ENCODE results near the gene SLC37A1.

The SLC37A1 gene

GRCh38 chr21:42542196-42542595, 28.5 kb downstream of the SLC37A1 start:
- H3K4me3 ChIP-seq = no peak overlapping the region
- TF ChIP-seq CTCF (IDR thresholded peaks at IDR 0.05) = no peak
- H3K27ac ChIP-seq = no peak overlapping the region
- no peak for DNase-seq (ENCODE audit: low spot score)

GRCh38 chr21:42542596-42542995, 28.9 kb downstream of the SLC37A1 start:
- TF ChIP-seq CTCF (IDR thresholded peaks at IDR 0.05) = no peak
- no peak for DNase-seq (ENCODE audit: low spot score)
- H3K4me3 ChIP-seq = no peak overlapping the region
- no peak overlapping the region for H3K27ac ChIP-seq

GRCh38 chr21:42543106-42543847, 29.6 kb downstream of the SLC37A1 start:
- no peak for DNase-seq (ENCODE audit: low spot score)
- TF ChIP-seq CTCF (IDR thresholded peaks at IDR 0.05) = no peak
- H3K4me3 ChIP-seq = no peak overlapping the region
- no peak overlapping the region for H3K27ac ChIP-seq

GRCh38 chr21:42544544-42544943, 30.9 kb downstream of the SLC37A1 start:
- TF ChIP-seq CTCF (IDR thresholded peaks at IDR 0.05) = no peak
- no peak for DNase-seq (ENCODE audit: low spot score)
- Histone ChIP-seq H3K27ac (no peak overlapping the region), H3K4me3 (no peak overlapping the region)

GRCh38 chr21:42545317-42545716, 31.7 kb downstream of the SLC37A1 start:
- H3K4me3 ChIP-seq = no peak overlapping the region
- H3K27ac ChIP-seq = no peak overlapping the region
- DNase-seq (ENCODE audit: low spot score) = no peak
- no peak for TF ChIP-seq CTCF (IDR thresholded peaks at IDR 0.05)

- no peak overlapping the region for H3K27ac ChIP-seq
- no peak overlapping the region for H3K4me3 ChIP-seq
- no peak for DNase-seq (ENCODE audit: low spot score)
- no peak for TF ChIP-seq CTCF (IDR thresholded peaks at IDR 0.05)
Measured at GRCh38 chr21:42545745-42546144, 32.1 kb downstream of the SLC37A1 start.

GRCh38 chr21:42546433-42546832, 32.8 kb downstream of the SLC37A1 start:
- no peak for TF ChIP-seq CTCF (IDR thresholded peaks at IDR 0.05)
- no peak overlapping the region for H3K27ac ChIP-seq
- no peak for DNase-seq (ENCODE audit: low spot score)
- H3K4me3 ChIP-seq = no peak overlapping the region

All from coronary artery (tissue), 2 donors.